A673 (cell line): ENCODE data around the gene SLC26A6. TPM values are rescaled to one million over a fixed set of nuclear protein-coding genes. Genes with fewer than 3 reads are reported as not detected.

ENCODE experiments used
- BruUV-seq: library from RNA; stranded (reverse); fragments of 400-500 nt; replicated peaks from 2 replicates; lab custom pipeline; 2021; lab: Mats Ljungman, UMichigan
- CTCF ChIA-PET: fragments of 300-600 bp; sonication (Branson Sonifier 250); formaldehyde crosslinking; loops from one replicate; lab custom pipeline; 2022; ENCODE audit warnings: antibody characterized with exemption; lab: Charles Lee
- POLR2A ChIA-PET: fragments of 300-600 bp; sonication (Branson Sonifier 250); formaldehyde crosslinking; loops from one replicate; lab custom pipeline; 2022; ENCODE audit warnings: antibody characterized with exemption; ENCODE audit not compliant: low non-redundant PET; lab: Charles Lee
- DNase-seq: peaks from one replicate; pipeline ENCODE4 v3.0.0-alpha.2; 2015; ENCODE audit warnings: low spot score
- H3K27ac ChIP-seq: fragments of 200-600 bp; sonication (generic); 2 replicates; pipeline ENCODE4 v1.5.1; 2016; ENCODE audit warnings: mixed run types, low read depth, mild to moderate bottlenecking, mixed read lengths, antibody characterized with exemption, low read length; ENCODE audit not compliant: poor library complexity, severe bottlenecking
- H3K27me3 ChIP-seq: fragments of 200-600 bp; sonication (generic); replicated peaks from 2 replicates; pipeline ENCODE4 v1.6.1; 2017; ENCODE audit warnings: mixed run types, low read depth, mild to moderate bottlenecking, mixed read lengths, antibody characterized with exemption, low read length; ENCODE audit not compliant: insufficient read depth, poor library complexity
- H3K36me3 ChIP-seq: fragments of 200-600 bp; sonication (generic); 2 replicates; pipeline ENCODE4 v1.6.1; 2016; ENCODE audit warnings: mixed run types, mild to moderate bottlenecking, mixed read lengths, antibody characterized with exemption, low read length; ENCODE audit not compliant: insufficient read depth, poor library complexity, severe bottlenecking
- H3K4me1 ChIP-seq: fragments of 200-600 bp; sonication (generic); 2 replicates; pipeline ENCODE4 v1.6.1; 2017; ENCODE audit warnings: mixed run types, mild to moderate bottlenecking, mixed read lengths, antibody characterized with exemption, low read length; ENCODE audit not compliant: insufficient read depth, poor library complexity, severe bottlenecking
- H3K4me3 ChIP-seq: fragments of 200-600 bp; sonication (generic); 2 replicates; pipeline ENCODE4 v1.5.1; 2016; ENCODE audit warnings: low read depth, mixed run types, mild to moderate bottlenecking, mixed read lengths, low read length; ENCODE audit not compliant: poor library complexity, severe bottlenecking
- H3K9me3 ChIP-seq: fragments of 200-600 bp; sonication (generic); 2 replicates; pipeline ENCODE4 v1.6.1; 2016; ENCODE audit warnings: mixed run types, low read depth, mild to moderate bottlenecking, mixed read lengths, antibody characterized with exemption, low read length; ENCODE audit not compliant: poor library complexity, severe bottlenecking
- EZH2 ChIP-seq: fragments of 200-600 bp; sonication (generic); IDR thresholded peaks from 2 replicates; pipeline ENCODE4 v1.6.1; 2017; ENCODE audit warnings: borderline replicate concordance, low read depth, mild to moderate bottlenecking, mixed read lengths, antibody characterized with exemption, low read length; ENCODE audit not compliant: poor library complexity, severe bottlenecking
- intact Hi-C: fragments of 100-400 bp; cut with micrococcal nuclease; formaldehyde crosslinking; loops from one replicate; pipeline ENCODE4 v1.10.0; 2022; ENCODE audit not compliant: unreplicated experiment
- total RNA-seq: library from RNA; stranded (reverse); gene quantifications from 2 replicates; pipeline ENCODE4 v1.2.3, GENCODE V29; 2021
- TF ChIP-seq, protein P1 (sequence below): fragments of 300-800, 200-600 bp; sonication (generic); conservative IDR thresholded peaks from 2 replicates; pipeline ENCODE4 v1.5.1; 2017; ENCODE audit warnings: low read depth, mild to moderate bottlenecking, antibody characterized with exemption, low read length, moderate library complexity, mixed read lengths

Gene SLC26A6
- total RNA-seq, 1 experiment from 2014 or later, result 12.6 TPM

DNA sequence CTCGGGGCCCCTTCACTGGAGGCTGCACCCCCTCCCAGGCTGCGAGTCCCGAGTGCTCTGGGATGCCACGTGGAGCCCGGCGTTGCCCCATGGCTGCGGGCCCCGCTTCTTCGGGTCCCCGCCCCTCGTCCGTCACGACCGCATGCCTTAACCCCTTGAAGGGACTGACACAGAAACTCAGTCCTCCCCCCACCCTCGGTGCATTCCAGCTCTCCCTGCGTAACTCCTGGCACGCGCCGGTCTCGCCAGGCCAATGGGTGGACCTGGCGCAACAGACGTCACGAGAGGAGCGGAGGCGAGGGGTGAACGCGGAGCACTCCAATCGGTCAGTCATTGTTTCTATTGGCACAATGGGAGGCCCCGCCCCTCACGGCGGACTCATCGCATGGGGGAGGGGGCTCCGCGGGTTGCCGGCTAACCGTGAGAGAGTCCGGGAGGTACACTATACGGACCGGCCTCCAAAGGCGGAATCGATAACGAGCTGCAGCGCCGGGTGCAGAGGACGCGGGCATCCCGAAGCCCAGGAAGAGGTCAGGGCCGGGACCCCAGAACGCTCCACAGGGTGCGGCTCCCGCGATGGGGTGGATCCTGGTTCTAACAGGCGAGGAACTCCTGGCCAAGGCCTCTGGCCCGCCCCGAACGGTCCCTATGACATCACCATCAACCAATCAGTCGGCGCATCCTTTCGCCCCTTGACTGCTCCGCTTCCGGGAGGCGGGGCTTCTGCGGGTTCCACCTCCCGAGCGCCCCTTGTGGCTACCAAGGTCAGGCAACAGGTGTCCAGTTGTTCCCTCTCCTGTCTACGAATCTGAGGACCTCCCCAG, 28.4 kb upstream of the SLC26A6 start:
- ChIA-PET CTCF (no interaction called here), POLR2A (no interaction called here)
- TSS peak; percentile 86 for BruUV-seq
- H3K4me3 ChIP-seq, result peak overlapping the region; percentile 56
- H3K27ac ChIP-seq, result peak overlapping the region; percentile 80
- H3K36me3 ChIP-seq, result no peaks in the 10 kb centered on the region
- DNase-seq, result peak; percentile 91
- H3K9me3 ChIP-seq, result no peaks in the 10 kb centered on the region
- H3K27me3 ChIP-seq, result no peaks in the 10 kb centered on the region
- no peak for TF ChIP-seq EZH2
- TF ChIP-seq, protein P1, sequence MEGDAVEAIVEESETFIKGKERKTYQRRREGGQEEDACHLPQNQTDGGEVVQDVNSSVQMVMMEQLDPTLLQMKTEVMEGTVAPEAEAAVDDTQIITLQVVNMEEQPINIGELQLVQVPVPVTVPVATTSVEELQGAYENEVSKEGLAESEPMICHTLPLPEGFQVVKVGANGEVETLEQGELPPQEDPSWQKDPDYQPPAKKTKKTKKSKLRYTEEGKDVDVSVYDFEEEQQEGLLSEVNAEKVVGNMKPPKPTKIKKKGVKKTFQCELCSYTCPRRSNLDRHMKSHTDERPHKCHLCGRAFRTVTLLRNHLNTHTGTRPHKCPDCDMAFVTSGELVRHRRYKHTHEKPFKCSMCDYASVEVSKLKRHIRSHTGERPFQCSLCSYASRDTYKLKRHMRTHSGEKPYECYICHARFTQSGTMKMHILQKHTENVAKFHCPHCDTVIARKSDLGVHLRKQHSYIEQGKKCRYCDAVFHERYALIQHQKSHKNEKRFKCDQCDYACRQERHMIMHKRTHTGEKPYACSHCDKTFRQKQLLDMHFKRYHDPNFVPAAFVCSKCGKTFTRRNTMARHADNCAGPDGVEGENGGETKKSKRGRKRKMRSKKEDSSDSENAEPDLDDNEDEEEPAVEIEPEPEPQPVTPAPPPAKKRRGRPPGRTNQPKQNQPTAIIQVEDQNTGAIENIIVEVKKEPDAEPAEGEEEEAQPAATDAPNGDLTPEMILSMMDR, result peak; percentile 70
- no peaks in the 10 kb centered on the region for H3K4me1 ChIP-seq
- intact Hi-C loops, result no loop called here

DNA sequence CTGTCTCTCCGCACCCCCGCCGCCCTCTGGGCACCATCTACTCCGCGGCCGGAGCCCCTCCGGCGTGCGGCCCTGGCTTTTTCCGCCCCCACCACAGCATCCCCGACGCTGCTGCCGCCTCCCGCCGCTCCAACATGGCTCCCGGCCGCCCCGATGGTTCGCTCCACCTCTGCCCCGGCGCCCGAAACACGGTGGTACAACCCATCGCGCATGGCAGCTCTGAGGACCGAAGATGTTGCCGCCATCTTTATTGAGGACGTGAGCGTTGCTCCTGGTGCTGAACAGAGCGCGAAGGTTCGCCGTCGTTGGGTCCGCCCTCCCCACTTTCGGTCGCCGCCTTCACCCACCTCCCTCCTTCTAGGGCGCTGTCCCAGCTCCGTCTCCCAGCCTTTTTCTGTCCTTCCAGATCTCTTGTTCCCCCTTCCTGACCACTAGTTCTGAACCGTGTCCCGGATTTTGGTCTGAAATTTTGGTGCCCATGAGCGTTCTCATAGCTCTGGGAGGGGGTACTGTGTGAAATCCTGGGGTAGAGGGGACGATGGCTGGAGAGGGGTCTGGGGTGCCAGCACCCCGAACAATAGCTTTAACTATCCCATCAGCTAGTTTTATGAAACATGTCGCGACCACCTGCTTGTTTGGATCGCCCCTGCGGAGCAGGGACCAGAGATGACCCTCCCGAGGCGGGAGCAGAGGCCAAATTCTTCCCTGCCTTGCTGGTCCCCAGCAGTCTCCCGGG, 27.7 kb upstream of the SLC26A6 start, which contains the start of gene CELSR3:
Gene CELSR3 (minus strand): TSS at position 134 of the 736 bp plus-strand sequence. CDS start 252 bp downstream, outside the sequence.
- TF ChIP-seq, protein P1, result no peak
- Histone ChIP-seq H3K27ac (peak within 1 kb of the TSS; percentile 80), H3K36me3 (no peaks in the 10 kb centered on the region), H3K4me1 (no peaks in the 10 kb centered on the region), H3K27me3 (no peaks in the 10 kb centered on the region), H3K9me3 (no peaks in the 10 kb centered on the region), H3K4me3 (peak within 1 kb of the TSS; percentile 56)
- peak; percentile 86 for DNase-seq
- intact Hi-C loops, result no loop called here
- POLR2A ChIA-PET, result no interaction called here
- TSS peak; percentile 73 for BruUV-seq
- CTCF ChIA-PET, result interaction anchor here (0.6 kb wide), 1 partner anchor 715 kb away, joined by 14 read pairs; no protein-coding TSS in a partner anchor

DNA sequence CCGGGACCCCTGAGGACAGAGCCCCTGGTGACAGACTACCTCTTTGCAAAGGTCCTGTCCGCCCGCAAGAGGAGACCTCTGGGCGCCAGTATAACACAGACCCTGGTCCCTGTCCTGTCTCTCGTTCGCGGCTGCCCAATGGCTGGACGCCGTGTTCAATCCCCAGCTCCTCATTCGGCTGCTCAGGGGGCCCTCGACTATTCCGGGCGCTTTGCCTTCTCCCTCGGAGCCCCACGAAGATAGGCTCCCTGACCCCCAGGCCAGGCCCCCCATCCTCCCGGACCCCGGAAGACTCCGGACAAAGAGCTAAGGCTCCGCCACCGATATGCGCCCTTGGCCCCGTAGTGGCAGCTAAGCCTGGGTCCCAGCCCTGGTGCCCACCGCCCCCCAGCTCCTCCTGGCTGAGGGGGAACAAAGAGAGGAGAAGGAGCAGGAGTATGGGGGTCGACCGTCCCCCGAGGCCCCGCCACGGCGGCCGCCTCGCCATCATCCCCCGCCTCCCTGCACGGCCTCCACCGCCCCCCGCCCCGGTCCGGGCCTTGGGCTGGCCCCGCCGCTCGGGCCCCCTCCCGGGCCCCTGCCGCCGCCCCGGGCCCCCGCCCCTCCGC, 27.0 kb upstream of the SLC26A6 start:
- no peaks in the 10 kb centered on the region for H3K36me3 ChIP-seq
- TF ChIP-seq, protein P1, result no peak
- no peak for TF ChIP-seq EZH2
- H3K27ac ChIP-seq, result no peak overlapping the region
- intact Hi-C loops, result no loop called here
- H3K4me3 ChIP-seq, result peak overlapping the region; percentile 56
- ChIA-PET CTCF (interaction anchor here (0.6 to 1.0 kb wide), 2 partner anchors 24 to 716 kb away, joined by 3 to 14 read pairs; no protein-coding TSS in a partner anchor), POLR2A (interaction anchor here (0.6 kb wide), 1 partner anchor 1666 kb away, joined by 3 read pairs; no protein-coding TSS in a partner anchor)
- H3K9me3 ChIP-seq, result no peaks in the 10 kb centered on the region
- no peaks in the 10 kb centered on the region for H3K4me1 ChIP-seq
- no TSS peak for BruUV-seq
- H3K27me3 ChIP-seq, result no peaks in the 10 kb centered on the region
- DNase-seq, result no peak
